IMR-90 (cell line): Measurements from ENCODE around the gene CTAGE6. TPM values are rescaled to one million over a fixed set of nuclear protein-coding genes. Genes with fewer than 3 reads are reported as not detected.
A peak's percentile ranks its signal among the peaks of the same experiment; 100 is the strongest.
"Not testable (repeated sequence)": the region's sequence is repeated elsewhere in the genome, so short reads cannot be mapped to it uniquely, and the experiment has no call there.

Experiments used
- ATAC-seq: fragments of 200-7000 bp; cut with Tn5 transposase; 2 replicates; pipeline ENCODE4 v1.9.1; 2020; ENCODE audit warnings: low read depth, mild to moderate bottlenecking, moderate library complexity
- BruUV-seq: library from RNA; stranded (reverse); fragments of 400-500 nt; replicated peaks from 2 replicates; lab custom pipeline; 2021; lab: Mats Ljungman, UMichigan
- CTCF ChIA-PET: fragments of 300-600 bp; formaldehyde crosslinking; extraction: SDS; loops from one replicate; lab custom pipeline; 2021; ENCODE audit warnings: antibody characterized with exemption; lab: Yijun Ruan, JAX
- POLR2A ChIA-PET: fragments of 300-600 bp; sonication (Branson Sonifier 250); formaldehyde crosslinking; loops from one replicate; lab custom pipeline; 2022; ENCODE audit warnings: antibody characterized with exemption; ENCODE audit not compliant: unreplicated experiment; lab: Charles Lee
- DNase-seq: peaks from one replicate; pipeline ENCODE4 v3.0.0; 2013
- H2AFZ ChIP-seq: replicated peaks from 2 replicates; pipeline ENCODE3; 2013; ENCODE audit warnings: low read length, mild to moderate bottlenecking; ENCODE audit not compliant: poor library complexity
- H2AK5ac ChIP-seq: 2 replicates; pipeline ENCODE4 v1.6.1; 2013; ENCODE audit warnings: low read depth, low read length, inconsistent platforms
- H2AK9ac ChIP-seq: replicated peaks from 2 replicates; pipeline ENCODE3; 2013; ENCODE audit warnings: mild to moderate bottlenecking, low read depth, low read length, moderate library complexity; ENCODE audit not compliant: poor library complexity
- H2BK120ac ChIP-seq: 2 replicates; pipeline ENCODE4 v1.6.1; 2013; ENCODE audit warnings: low read depth, low read length, inconsistent platforms
- H2BK15ac ChIP-seq: 3 replicates; pipeline ENCODE4 v1.6.1; 2013; ENCODE audit warnings: low read depth, low read length, inconsistent platforms
- H2BK20ac ChIP-seq: 2 replicates; pipeline ENCODE4 v1.6.1; 2013; ENCODE audit warnings: low read depth, mild to moderate bottlenecking, inconsistent platforms, low read length, moderate library complexity
- H2BK5ac ChIP-seq: 2 replicates; pipeline ENCODE4 v1.6.1; 2013; ENCODE audit warnings: mild to moderate bottlenecking, low read depth, low read length, inconsistent platforms; ENCODE audit not compliant: poor library complexity, severe bottlenecking
- H3K14ac ChIP-seq: replicated peaks from 2 replicates; pipeline ENCODE4 v1.6.1; 2013; ENCODE audit warnings: low read depth, low read length, inconsistent platforms
- H3K18ac ChIP-seq: 2 replicates; pipeline ENCODE4 v1.6.1; 2013; ENCODE audit warnings: low read depth, low read length, control low read depth
- H3K23ac ChIP-seq: 2 replicates; pipeline ENCODE4 v1.6.1; 2013; ENCODE audit warnings: low read depth, low read length, inconsistent platforms
- H3K27ac ChIP-seq: 2 replicates; pipeline ENCODE4 v1.5.1; 2013; ENCODE audit warnings: mild to moderate bottlenecking, control low read depth, low read length; ENCODE audit not compliant: insufficient read depth
- H3K27me3 ChIP-seq: 2 replicates; pipeline ENCODE4 v1.6.1; 2013; ENCODE audit warnings: low read length; ENCODE audit not compliant: control insufficient read depth, insufficient read depth
- H3K36me3 ChIP-seq: 2 replicates; pipeline ENCODE4 v1.6.1; 2013; ENCODE audit warnings: low read length, mixed read lengths; ENCODE audit not compliant: control insufficient read depth, insufficient read depth
- H3K4ac ChIP-seq: 2 replicates; pipeline ENCODE4 v1.6.1; 2013; ENCODE audit warnings: low read depth, low read length, inconsistent platforms
- H3K4me1 ChIP-seq: 2 replicates; pipeline ENCODE4 v1.6.1; 2013; ENCODE audit warnings: low read length, mixed read lengths; ENCODE audit not compliant: control insufficient read depth, insufficient read depth
- H3K4me2 ChIP-seq: 2 replicates; pipeline ENCODE4 v1.6.1; 2013; ENCODE audit warnings: low read depth, mild to moderate bottlenecking, control low read depth, low read length, moderate library complexity
- H3K4me3 ChIP-seq: 2 replicates; pipeline ENCODE4 v1.5.1; 2013; ENCODE audit warnings: low read depth, mild to moderate bottlenecking, control low read depth, low read length, moderate library complexity; ENCODE audit not compliant: insufficient read depth
- H3K56ac ChIP-seq: 2 replicates; pipeline ENCODE4 v1.6.1; 2013; ENCODE audit warnings: low read length, inconsistent platforms; ENCODE audit not compliant: insufficient read depth; ENCODE audit errors: extremely low read depth
- H3K79me1 ChIP-seq, 2 experiments: 2 replicates each; pipeline ENCODE4 v1.6.1; 2013; ENCODE audit warnings: low read length in 2 of 2, inconsistent platforms in 1 of 2, low read depth in 1 of 2
- H3K9ac ChIP-seq: 2 replicates; pipeline ENCODE4 v1.6.1; 2013; ENCODE audit warnings: low read depth, low read length, control low read depth
- H3K9me1 ChIP-seq: 2 replicates; pipeline ENCODE4 v1.6.1; 2013; ENCODE audit warnings: low read length, inconsistent platforms; ENCODE audit not compliant: insufficient read depth
- H3K9me3 ChIP-seq: 2 replicates; pipeline ENCODE4 v1.6.1; 2013; ENCODE audit warnings: low read length; ENCODE audit not compliant: control insufficient read depth, insufficient read depth
- H4K20me1 ChIP-seq: 2 replicates; pipeline ENCODE4 v1.6.1; 2013; ENCODE audit warnings: low read length, inconsistent platforms; ENCODE audit not compliant: insufficient read depth
- H4K5ac ChIP-seq: 2 replicates; pipeline ENCODE4 v1.6.1; 2013; ENCODE audit warnings: mild to moderate bottlenecking, low read depth, low read length, control low read depth
- H4K8ac ChIP-seq, 2 experiments: 2 replicates each; pipeline ENCODE4 v1.6.1; 2013; ENCODE audit warnings: low read depth in 2 of 2, low read length in 2 of 2, control low read depth in 1 of 2, inconsistent platforms in 1 of 2
- H4K91ac ChIP-seq: 2 replicates; pipeline ENCODE4 v1.6.1; 2013; ENCODE audit warnings: low read depth, low read length, inconsistent platforms; ENCODE audit not compliant: insufficient read depth
- WGBS, 2 experiments: methylation state at CpG; one replicate each; pipeline versions ENCODE4 v1.1.5 to v1.1.7; 2013; ENCODE audit warnings: missing lambda C conversion rate in 2 of 2; ENCODE audit not compliant: insufficient read length in 1 of 2; ENCODE audit errors: extremely low coverage in 2 of 2; 5-methylcytosine and 5-hydroxymethylcytosine counted together
- dilution Hi-C: fragments of 300-500 bp; cut with HindIII; formaldehyde crosslinking; loops from one replicate; pipeline ENCODE4 v1.14.3; 2018; ENCODE audit warnings: low sequenced_read_pairs; ENCODE audit not compliant: unreplicated experiment
- in situ Hi-C: fragments of 300-500 bp; cut with MboI; formaldehyde crosslinking; loops from 3 replicates; pipeline ENCODE4 v1.14.3; 2019; ENCODE audit warnings: low sequenced_read_pairs, inconsistent platforms, mixed read lengths
- intact Hi-C: fragments of 100-400 bp; cut with micrococcal nuclease; formaldehyde crosslinking; loops from 2 replicates; pipeline ENCODE4 v1.10.0; 2022
- polyA plus RNA-seq, 3 experiments: library from polyadenylated mRNA; depleted of rRNA; stranded (reverse); fragments of >200 nt; gene quantifications; 2 replicates each; pipeline ENCODE4 v1.2.3, GENCODE V29; 2012; ENCODE audit warnings: low replicate concordance in 1 of 3
- total RNA-seq: library from RNA; depleted of rRNA; stranded (reverse); fragments of >200 nt; gene quantifications from 2 replicates; pipeline ENCODE4 v1.2.3, GENCODE V29; 2012

CTAGE6 gene
- total and polyA plus RNA-seq, 2 of the 4 experiments (the other 2 are of a cell fraction), result 0.10 to 0.18 TPM

DNA sequence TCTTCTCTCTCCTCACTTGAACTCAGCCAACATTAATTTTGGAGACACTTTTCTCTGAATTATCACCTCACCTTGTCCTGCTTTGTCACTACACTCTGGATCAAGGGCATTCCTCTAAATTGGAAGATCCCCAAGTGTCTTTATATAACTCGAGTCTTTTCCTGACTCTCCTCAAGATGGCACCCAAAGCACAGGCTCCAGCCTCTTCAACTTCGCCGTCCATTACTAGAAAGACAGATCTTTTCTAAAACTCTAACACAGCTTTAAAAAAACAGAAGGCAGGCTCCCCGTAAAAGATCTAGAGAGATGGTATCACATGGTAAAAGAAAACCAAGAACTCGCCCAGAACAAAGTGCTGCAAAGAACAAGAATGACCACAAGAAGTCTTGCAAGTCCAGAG, 8.2 kb upstream of the CTAGE6 start:
- H3K79me1 ChIP-seq, H4K20me1 ChIP-seq, H4K8ac ChIP-seq, intact Hi-C loops, H2BK5ac ChIP-seq, H3K27me3 ChIP-seq, H2AK9ac ChIP-seq, H3K4me3 ChIP-seq, in situ Hi-C loops, H3K23ac ChIP-seq, H3K9me3 ChIP-seq, H3K36me3 ChIP-seq, H3K56ac ChIP-seq, POLR2A ChIA-PET, H2BK20ac ChIP-seq, H3K9me1 ChIP-seq, CTCF ChIA-PET, H4K91ac ChIP-seq, H2AFZ ChIP-seq, DNase-seq, H4K5ac ChIP-seq, H3K27ac ChIP-seq, H2AK5ac ChIP-seq, H3K4me2 ChIP-seq, H3K4ac ChIP-seq, H3K14ac ChIP-seq, H3K9ac ChIP-seq, H3K18ac ChIP-seq, dilution Hi-C loops, H2BK15ac ChIP-seq, BruUV-seq, H2BK120ac ChIP-seq, H3K4me1 ChIP-seq: not testable (repeated sequence)
- peak; percentile 98 for ATAC-seq
- WGBS, 2 experiments, result no CpG with 5 or more reads among the region's 5 CpGs

DNA sequence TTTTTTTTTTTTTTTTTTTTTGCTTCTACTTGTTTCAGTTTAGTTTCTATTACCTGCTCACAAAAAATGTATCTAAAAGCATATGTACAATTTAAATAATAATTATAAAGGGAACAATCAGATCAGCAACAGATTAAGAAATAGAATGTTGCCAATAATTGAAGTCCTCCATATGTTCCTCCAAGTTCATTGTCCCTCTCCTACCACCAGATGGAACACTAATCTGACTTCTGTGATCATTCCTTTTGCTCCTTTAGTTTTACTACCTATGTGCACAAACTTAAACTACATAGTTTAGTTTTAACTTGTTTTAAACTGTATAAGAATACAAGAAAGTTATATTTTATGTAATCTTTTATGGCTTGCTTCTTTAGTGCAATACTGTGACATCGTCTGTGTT, 5.6 kb upstream of the CTAGE6 start:
- ATAC-seq, H4K20me1 ChIP-seq, H2AFZ ChIP-seq, intact Hi-C loops, in situ Hi-C loops, H3K56ac ChIP-seq, H2AK9ac ChIP-seq, H2BK20ac ChIP-seq, H3K27ac ChIP-seq, CTCF ChIA-PET, H3K9ac ChIP-seq, dilution Hi-C loops, H4K91ac ChIP-seq, H3K79me1 ChIP-seq, H3K14ac ChIP-seq, H2BK120ac ChIP-seq, H3K9me1 ChIP-seq, H3K36me3 ChIP-seq, H2BK5ac ChIP-seq, H4K8ac ChIP-seq, H3K4me2 ChIP-seq, H3K9me3 ChIP-seq, H3K27me3 ChIP-seq, BruUV-seq, H3K18ac ChIP-seq, H3K23ac ChIP-seq, H3K4me3 ChIP-seq, H2AK5ac ChIP-seq, DNase-seq, H3K4ac ChIP-seq, POLR2A ChIA-PET, H3K4me1 ChIP-seq, H4K5ac ChIP-seq, H2BK15ac ChIP-seq: not testable (repeated sequence)
- WGBS, 2 experiments, result no CpG with 5 or more reads among the region's 1 CpG
